GM21390 (cell line): Measurements from ENCODE around the gene TAS2R43.
"Not testable (repeated sequence)": the region's sequence is repeated elsewhere in the genome, so short reads cannot be mapped to it uniquely, and the experiment has no call there.

Experiments
- ATAC-seq: cut with Tn5 transposase; IDR thresholded peaks from one replicate; pipeline ENCODE4 v1.9.1; 2021; ENCODE audit not compliant: unreplicated experiment

Gene TAS2R43, protein sequence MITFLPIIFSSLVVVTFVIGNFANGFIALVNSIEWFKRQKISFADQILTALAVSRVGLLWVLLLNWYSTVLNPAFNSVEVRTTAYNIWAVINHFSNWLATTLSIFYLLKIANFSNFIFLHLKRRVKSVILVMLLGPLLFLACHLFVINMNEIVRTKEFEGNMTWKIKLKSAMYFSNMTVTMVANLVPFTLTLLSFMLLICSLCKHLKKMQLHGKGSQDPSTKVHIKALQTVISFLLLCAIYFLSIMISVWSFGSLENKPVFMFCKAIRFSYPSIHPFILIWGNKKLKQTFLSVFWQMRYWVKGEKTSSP

DNA sequence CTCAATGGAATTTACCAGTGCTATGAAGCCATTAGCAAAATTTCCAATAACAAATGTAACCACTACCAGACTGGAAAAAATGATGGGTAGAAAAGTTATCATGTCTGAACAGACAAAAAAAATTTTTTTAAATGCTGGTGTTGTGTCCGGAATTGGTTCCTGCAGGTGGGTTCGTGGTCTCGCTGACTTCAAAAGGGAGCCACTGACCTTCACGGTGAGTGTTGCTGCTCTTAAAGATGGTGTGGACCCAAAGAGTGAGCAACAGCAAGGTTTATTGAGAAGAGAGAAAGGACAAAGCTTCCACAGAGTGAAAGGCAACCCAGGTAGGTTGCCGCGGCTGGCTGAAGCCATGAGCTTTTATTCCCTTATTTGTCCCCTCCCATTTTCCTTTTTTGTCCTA lies at the start of gene TAS2R43:
Gene TAS2R43 (minus strand): TSS at position 186 of the 400 bp plus-strand sequence. CDS start 84 bp downstream, at position 102.
- no peak for ATAC-seq

DNA sequence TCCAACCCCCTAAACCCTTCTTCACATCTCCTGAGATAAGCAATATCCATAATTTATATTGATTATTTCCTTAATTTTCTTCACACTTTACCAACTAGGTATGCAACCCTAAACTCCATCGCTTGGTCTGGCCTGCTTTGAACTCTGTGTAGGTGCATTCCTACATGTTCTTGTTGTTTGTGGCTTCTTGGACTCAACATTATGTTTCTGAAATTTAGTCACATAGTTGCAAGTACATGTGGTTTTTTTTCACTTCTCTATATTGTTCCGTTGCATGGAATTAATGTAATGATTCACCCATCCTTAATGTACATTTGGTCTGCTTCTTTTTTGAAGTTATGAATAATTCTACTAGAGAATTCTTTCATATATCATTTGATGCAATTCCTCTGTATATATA lies 44.0 kb upstream of the TAS2R43 start:
- peak; percentile 45 for ATAC-seq

DNA sequence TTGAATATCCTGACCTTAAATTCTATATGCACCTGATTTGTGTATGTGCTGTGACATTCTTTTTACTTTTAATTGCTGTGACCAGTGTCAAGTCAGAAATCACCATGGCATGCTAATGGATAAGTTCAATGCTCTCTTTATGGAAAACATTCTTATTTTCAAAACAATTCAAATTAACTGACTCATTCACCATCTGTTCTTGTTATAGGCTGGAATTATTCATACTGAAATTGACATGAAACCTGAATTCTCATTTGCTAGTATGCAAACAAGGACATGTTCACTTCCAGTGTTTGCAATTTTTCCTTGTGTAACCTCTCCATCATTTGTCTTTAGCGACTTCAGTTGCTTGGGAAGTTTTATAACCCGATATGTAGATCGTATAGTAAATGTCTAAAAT lies 42.2 kb upstream of the TAS2R43 start, which contains the start of gene TAS2R30:
Gene TAS2R30 (minus strand): TSS at position 340 of the 400 bp plus-strand sequence. CDS start 400 bp downstream, outside the sequence.
- ATAC-seq: no peak

DNA sequence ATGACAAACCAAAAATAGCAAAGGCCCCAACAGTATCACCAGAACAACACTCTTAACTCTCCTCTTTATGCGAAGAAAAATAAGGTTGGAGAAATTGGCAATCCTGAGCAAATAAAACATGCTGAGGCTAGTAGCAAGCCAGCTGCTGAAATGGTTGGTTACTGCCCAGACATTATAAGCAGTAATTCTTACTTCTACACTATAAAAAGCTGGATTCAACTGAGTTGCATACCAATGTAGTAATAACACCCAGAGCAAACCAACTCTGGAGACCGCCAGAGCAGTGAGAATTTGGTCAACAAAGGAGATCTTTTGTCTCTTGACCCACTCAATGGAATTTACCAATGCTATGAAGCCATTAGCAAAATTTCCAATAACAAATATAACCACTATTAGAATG lies 41.7 kb upstream of the TAS2R43 start:
- no peak for ATAC-seq

DNA sequence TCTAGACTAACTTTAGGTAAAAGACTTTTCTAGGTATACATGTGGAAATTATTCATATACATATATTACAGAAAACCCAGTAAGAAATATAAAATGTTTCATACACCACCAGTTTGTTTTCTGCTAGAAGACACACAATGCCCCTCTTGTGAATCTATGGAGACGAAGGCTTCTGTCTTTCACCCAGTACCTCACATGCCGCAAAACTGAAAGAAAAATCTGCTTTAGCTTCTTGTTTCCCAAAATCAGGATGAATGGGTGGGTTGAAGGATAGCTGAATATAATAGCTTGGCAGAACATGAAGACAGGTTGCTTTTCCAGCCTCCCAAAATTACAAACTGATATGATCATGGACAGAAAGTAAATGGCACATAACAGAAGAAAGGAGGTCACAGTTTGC lies 41.0 kb upstream of the TAS2R43 start:
- no peak for ATAC-seq

DNA sequence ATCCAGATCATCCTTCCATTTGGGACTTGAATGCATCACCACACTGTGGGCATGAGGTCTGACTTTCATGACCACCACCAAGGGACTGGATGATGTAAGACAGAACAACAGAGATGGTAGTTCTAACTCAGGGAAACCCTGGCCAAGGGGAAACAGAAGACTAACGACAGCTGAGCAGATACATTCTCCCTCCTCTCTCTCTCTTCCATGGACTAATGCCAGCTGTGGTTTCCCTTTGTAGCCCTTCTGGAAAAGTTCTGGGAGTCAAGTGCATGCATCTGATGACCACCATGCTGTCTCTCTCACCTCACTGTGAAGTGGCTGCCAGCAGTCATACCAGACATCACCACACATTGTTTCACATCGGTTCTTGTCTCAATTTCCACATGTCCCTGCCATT lies 38.9 kb upstream of the TAS2R43 start:
- no peak for ATAC-seq

DNA sequence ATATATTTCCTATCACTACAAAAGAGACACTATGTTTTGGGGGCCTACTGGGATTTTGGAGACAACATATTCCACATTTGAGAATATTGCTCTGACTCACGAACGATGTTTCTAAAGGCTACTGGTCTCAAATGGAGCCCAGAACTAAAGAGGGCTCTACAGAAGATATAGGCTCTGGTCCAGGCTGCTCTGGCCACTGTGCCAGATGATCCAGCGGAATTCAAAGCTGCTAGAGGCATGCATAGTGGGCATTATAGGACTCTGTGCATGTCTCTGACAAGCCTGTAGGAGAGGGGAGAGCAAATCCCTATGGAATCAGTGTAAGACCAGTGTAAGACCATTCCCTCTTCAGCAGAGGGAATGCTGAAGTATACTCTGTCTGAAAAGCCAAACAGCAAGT lies 38.3 kb upstream of the TAS2R43 start:
- no peak for ATAC-seq

DNA sequence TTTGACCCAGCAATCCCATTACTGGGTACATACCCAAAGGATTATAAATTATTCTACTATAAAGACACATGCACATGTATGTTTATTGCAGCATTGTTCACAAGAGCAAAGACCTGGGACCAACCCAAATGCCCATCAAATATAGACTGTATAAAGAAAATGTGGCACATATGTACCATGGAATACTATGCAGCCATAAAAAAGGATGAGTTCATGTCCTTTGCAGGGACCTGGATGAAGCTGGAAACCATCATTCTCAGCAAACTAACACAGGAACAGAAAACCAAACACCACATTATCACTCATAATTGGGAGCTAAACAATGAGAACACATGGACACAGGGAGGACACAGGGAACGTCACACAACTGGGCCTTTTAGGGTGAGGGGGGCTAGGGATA lies 22.0 kb upstream of the TAS2R43 start:
- not testable (repeated sequence) for ATAC-seq

DNA sequence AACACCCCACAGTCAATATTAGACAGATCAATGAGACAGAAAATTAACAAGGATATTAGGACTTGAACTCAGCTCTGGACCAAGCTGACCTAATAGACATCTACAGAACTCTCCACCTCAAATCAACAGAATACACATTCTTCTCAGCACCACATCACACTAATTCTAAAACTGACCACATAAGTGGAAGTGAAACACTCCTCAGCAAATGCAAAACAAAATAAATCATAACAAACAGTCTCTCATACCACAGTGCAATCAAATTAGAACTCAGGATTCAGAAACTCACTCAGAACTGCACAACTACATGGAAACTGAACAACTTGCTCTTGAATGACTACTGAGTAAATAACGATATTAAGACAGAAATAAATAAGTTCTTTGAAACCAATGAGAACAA lies 19.1 kb upstream of the TAS2R43 start:
- not testable (repeated sequence) for ATAC-seq

DNA sequence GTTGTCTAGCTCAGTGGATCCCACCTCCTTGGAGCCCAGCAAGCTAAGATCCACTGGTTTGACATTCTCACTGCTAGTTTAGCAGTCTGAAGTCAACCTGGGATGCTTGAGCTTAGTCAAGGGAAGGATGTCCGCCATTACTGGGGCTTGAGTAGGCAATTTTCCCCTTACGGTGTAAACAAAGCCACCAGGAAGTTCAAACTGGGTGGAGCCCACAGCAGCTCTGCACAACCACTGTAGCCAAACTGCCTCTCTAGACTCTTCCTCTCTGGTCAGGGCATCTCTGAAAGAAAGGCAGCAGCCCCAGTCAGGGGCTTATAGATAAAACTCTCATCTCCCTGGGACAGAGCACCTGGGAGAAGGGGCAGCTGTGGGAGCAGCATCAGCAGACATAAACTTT lies 16.7 kb upstream of the TAS2R43 start:
- ATAC-seq: no peak

DNA sequence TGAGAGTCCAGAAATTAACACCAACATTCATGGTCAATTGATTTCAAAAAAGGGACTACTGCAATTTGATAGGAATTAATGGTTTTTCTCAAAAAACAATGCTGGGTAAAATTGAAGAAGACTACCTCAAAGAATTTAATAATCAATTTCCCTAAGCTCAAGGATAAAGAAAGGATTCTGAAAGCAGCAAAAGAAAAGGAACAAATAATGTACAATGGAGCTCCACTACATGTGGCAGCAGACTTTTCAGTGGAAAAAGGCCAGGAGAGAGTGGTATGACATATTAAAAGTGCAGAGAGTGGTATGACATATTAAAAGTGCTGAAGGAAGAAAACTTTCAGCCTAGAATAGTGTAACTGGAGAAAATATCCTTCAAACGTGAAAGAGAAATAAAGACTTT lies 15.6 kb upstream of the TAS2R43 start:
- ATAC-seq: no peak

DNA sequence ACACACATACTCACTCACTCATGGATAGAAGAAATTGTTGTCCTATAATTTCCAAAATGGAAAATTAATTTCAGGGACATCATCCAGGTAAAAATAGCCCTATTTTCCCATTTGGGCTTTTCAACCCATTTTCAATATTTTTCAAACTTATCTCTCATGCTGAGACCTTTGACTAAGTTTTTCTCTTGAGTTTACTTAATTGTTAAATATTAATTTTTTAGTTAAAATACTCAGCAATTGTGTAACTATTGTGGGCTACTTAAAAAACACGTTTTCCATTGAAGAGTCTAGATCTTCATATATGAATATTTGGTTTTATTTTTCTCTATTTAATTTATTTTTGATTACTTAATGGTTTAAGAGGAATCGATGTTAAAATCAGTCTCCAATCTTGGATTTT lies 14.2 kb upstream of the TAS2R43 start:
- no peak for ATAC-seq

DNA sequence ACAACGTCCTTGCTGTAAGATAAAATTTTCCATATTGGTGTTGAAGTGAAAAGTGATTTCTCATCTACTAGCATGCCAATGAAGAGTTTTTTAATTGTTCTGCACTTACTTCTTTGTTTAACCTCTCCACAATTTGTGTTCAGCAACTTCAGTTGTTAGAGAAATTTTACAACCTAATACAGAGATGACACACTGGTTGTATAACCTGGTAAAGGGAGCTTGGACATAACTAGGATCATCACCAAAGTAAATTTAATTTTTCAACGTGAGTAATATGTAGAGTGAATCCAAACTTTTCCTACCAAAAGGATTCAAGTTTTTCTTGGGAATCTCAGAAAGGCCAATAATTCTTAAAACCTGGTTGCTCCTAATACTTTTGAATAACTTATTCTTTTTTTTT lies 13.4 kb upstream of the TAS2R43 start:
- ATAC-seq: no peak

DNA sequence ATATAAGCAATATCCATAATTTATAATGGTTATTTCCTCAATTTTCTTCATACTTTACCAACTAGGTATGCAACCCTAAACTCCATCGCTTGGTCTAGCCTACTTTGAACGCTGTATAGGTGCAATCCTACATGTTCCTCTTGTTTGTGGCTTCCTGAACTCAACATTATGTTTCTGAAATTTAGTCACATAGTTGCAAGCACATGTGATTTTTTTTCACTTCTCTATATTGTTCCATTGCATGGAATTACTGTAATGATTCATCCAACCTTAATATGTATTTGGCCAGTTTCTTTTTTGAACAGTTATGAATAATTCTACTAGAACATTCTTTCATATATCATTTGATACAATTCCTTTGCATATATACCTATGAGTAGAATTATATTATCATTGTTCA lies 2.8 kb upstream of the TAS2R43 start:
- not testable (repeated sequence) for ATAC-seq

DNA sequence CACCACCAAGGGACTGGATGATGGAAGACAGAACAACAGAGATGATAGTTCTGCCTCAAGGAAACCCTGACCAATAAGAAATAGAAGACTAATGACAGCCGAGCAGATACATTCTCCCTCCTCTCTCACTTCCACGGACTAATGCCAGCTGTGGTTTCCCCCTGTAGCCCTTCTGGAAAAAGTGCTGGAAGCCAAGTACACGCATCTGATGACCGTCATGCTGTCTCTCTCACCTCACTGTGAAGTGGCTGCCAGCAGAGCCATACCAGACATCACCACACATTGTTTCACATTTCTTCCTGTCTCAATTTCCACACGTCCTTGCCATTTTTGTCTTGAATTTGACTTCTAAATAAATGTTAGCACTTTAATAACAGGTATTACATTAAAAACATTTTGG lies 2.9 kb downstream of the TAS2R43 start:
- no peak for ATAC-seq

DNA sequence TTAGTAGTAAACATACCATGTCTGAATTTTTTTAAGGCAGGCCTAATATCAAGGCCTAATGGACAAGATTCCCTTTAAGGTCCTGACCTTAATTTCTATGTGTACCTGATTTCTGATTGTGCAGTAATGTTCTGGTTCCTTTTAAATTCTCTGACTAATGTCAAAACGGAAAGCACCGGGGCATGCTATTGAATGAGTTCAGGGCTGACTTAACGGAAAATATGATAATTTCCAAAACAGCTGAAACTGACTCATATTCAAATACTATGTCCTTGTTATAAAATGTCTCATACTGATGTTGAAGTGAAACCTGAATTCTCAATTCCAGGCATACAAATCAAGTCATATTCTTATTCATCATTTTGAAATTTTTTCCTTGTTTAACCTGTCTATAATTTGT lies 6.7 kb downstream of the TAS2R43 start:
- ATAC-seq: no peak

DNA sequence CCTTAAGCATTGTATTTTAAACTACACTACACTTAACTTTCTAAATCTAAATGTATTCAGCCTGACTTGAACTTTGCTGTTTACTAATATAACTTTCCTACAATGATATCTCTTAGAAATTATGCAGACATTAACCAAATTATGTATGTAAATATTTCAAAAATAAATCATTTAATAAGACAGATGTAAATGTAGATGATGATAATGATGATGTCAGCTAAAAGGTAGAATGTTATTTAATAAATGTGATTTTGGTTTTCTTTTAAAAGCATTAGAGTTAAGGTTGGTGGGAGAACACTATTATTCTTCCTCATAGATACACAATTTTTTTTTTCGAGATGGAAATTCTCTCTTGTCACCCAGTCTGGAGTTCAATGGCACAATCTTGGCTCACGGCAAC lies 10.1 kb downstream of the TAS2R43 start:
- ATAC-seq: no peak

DNA sequence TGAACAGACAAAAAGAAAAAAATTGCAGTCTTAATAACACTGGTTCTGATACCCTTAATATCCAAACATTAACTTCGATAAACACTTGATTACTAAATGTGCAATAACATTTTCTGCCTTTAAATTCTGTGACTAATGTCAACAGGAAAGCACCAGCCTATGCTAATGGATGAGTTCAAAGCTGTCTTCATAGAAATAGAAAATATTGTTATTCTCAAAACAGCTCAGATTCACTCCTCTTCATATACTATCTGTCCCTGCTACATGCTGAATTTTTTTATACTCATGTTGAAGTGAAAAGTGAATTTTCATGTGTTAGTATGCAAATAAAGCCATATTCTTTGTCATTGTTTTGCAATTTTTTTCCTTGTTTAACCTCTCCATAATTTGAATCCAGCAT lies 13.9 kb downstream of the TAS2R43 start:
- no peak for ATAC-seq

DNA sequence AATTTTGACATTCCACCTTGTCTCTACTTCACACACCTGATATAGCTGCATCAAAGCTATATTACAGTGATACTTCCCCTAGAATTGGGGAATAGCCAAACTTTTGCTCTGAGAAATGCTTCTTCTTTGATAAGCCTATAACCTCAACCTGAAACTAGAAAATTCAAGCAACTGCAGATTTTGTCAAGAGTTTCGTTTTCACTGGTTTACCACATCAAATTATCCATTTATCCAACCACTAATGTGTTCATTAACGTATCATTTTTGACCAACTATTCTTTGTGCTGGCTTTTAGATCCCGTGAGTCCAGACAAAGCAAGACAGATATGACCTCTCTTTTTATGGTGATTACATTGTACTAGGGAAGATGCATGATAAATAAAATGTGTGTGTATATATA lies 16.5 kb downstream of the TAS2R43 start:
- no peak for ATAC-seq

DNA sequence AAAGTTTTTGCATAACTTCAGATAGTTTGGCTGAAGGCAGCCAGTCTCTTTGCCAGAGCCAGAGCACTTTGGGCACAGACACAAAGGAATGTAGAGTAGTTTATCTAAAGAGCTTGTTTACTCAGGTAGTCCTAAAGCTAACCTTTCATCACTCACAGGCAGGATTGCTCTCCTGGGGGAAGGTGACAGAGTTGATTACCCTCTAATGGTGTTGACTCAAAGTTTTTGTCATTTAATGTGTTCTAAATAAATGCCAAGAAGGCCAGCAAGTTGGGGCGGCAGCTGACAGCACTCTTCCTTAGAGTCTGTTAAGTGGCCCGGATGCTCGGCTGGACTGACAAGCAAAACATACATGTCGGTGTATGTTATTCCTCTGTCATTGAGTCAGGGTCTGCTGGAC lies 20.7 kb downstream of the TAS2R43 start:
- ATAC-seq: no peak

DNA sequence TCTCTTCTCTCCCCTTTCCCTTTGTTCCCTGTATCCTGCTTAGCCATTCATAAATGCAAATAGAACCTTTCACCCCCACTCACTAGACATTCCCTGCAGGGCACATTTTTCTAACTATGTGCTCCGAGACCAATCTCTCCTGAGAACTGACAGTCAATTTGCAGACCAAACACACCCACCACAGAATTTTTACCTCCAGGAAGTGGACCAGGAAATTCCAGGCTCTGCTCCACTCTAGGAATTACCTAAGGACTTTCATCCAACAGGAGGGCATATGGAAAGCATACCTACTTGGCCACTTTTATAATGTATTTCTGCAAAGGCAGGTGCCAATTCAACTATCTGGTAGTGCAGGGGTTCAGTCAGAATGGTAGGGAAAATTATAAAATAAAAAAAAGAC lies 21.1 kb downstream of the TAS2R43 start:
- no peak for ATAC-seq

DNA sequence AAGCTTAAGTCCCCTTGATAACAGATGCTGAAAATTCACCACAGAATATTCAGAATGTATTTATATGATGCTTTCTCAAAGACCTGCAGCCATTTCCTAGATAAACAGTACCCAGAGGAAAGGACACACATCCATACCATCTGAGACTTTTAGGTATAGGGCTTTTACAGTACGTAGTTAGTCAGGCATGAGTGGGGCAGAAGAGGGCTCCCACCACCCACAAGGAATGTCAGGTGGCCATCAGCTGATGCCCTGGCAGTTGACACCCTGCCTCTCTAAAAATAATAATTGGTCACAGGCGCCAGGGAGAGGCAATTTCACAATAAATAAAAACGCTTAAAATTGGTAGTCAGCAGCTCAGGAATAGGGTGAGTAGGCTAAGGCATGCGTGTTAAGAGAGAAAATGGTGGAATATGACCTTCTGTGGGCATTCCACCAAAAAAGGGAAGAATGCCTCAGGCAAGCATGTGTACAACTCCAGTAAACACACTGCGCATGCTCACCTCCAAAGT lies 22.2 kb downstream of the TAS2R43 start:
- ATAC-seq: no peak

DNA sequence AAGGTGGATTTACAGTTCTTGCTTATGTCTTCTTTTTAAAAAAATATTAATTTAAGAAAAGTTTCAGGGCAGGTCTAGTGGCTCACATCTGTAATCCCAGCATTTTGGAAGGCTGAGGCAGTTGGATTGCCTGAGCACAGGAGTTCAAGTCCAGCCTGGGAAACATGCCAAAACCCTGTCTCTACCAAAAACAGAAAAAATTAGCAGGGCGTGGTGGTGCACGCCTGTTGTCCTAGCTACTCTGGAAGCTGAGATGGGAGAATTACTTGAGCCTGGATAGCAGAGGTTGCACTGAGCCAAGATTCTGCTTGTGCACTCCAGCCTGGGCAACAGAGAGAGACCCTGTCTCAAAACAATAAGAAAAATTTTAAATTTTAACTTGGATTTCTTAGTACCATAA lies 24.6 kb downstream of the TAS2R43 start:
- ATAC-seq: no peak
